GM10266 (cell line): ENCODE results near the gene CFAP20.

Source experiments
- DNase-seq: peaks from one replicate; pipeline ENCODE4 v3.0.0; 2012; ENCODE audit errors: extremely low spot score
- CTCF ChIP-seq: IDR thresholded peaks from 2 replicates; pipeline ENCODE4 v1.5.1; 2012; ENCODE audit warnings: mild to moderate bottlenecking, low read depth; ENCODE audit not compliant: control insufficient read depth, insufficient read depth; ENCODE audit errors: missing control alignments

CFAP20 gene

GRCh38 chr16:58129097-58129936, at the start of gene CFAP20:
TSS of gene CFAP20 (minus strand) at chr16:58129381. CDS start at chr16:58129115, 266 bp downstream.
- DNase-seq = peak; percentile 91
- no peak for TF ChIP-seq CTCF

- DNase-seq = no peak
Measured at GRCh38 chr16:58177353-58177710, 48.2 kb upstream of the CFAP20 start.

GRCh38 chr16:58176608-58177352, 47.6 kb upstream of the CFAP20 start:
- DNase-seq = no peak
- TF ChIP-seq CTCF = no peak

More at GRCh38 chr16:58177353-58177710, 48.2 kb upstream of the CFAP20 start:
- no peak for TF ChIP-seq CTCF

- no peak for TF ChIP-seq CTCF
- DNase-seq = no peak
Measured at GRCh38 chr16:58170223-58170622, 41.0 kb upstream of the CFAP20 start.

GRCh38 chr16:58160855-58161254, 31.7 kb upstream of the CFAP20 start:
- no peak for DNase-seq
- TF ChIP-seq CTCF = no peak

- TF ChIP-seq CTCF = no peak
- DNase-seq = no peak
Measured at GRCh38 chr16:58158725-58159124, 29.5 kb upstream of the CFAP20 start.

GRCh38 chr16:58157951-58158540, 28.9 kb upstream of the CFAP20 start:
- no peak for DNase-seq
- TF ChIP-seq CTCF = no peak
